SK-N-SH treated with all-trans-retinoic acid at 6 μM for 48 hours (cell line): Measurements from ENCODE around the gene DGUOK.

Experiments used
- BACH2 ChIP-seq: fragments of 250-450 bp; sonication (Bioruptor Pico); IDR thresholded peaks from 2 replicates; pipeline ENCODE4 v1.9.0; 2021; ENCODE audit warnings: mild to moderate bottlenecking, borderline replicate concordance
- CSDC2 ChIP-seq: fragments of 250-450 bp; sonication (Bioruptor Pico); IDR thresholded peaks from 2 replicates; pipeline ENCODE4 v1.5.0; 2020; ENCODE audit warnings: mild to moderate bottlenecking, moderate library complexity
- ESRRG ChIP-seq: fragments of 250-450 bp; sonication (Bioruptor Pico); IDR thresholded peaks from 2 replicates; pipeline ENCODE4 v1.6.1; 2021; ENCODE audit warnings: mild to moderate bottlenecking
- OSR1 ChIP-seq: fragments of 250-450 bp; sonication (Bioruptor Pico); IDR thresholded peaks from 2 replicates; pipeline ENCODE4 v1.8.0; 2022; ENCODE audit warnings: moderate library complexity, mild to moderate bottlenecking, inconsistent platforms
- PATZ1 ChIP-seq: fragments of 250-450 bp; sonication (Bioruptor Pico); IDR thresholded peaks from 2 replicates; pipeline ENCODE4 v1.8.0; 2020; ENCODE audit warnings: mild to moderate bottlenecking, moderate library complexity, borderline replicate concordance
- PPARA ChIP-seq: fragments of 250-450 bp; sonication (Bioruptor Pico); IDR thresholded peaks from 2 replicates; pipeline ENCODE4 v1.5.0; 2020; ENCODE audit warnings: mild to moderate bottlenecking, borderline replicate concordance

GRCh38 chr2:73969356-73969755 is 42.7 kb downstream of the DGUOK start:
- no peak for TF ChIP-seq CSDC2
- TF ChIP-seq PATZ1 = no peak
- no peak for TF ChIP-seq OSR1 (CRISPR knock-in tag)
- TF ChIP-seq BACH2 (CRISPR knock-in tag) = no peak
- TF ChIP-seq ESRRG (CRISPR knock-in tag) = no peak
- TF ChIP-seq PPARA (CRISPR knock-in tag) = no peak
